ENCODE measurements around the gene APBA3.

APBA3 gene

DNA sequence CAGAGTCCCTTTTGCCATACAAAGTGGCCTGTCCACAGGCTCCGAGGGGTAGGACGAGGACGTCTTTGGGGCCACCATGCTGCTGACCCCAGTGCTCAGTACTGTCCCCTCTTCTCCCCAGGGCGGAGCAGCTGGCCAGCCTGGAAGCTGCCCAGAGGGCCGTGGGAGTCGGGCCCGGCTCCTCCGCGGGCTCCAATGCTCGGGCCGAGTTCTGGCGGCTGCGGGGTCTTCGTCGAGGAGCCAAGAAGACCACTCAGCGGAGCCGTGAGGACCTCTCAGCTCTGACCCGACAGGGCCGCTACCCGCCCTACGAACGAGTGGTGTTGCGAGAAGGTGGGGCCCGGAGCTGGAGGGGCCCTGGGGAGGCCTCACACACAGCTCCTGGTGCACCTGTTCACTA is 21.1 kb downstream of the APBA3 start:
- in situ Hi-C loops (cut with HindIII; ENCODE audit: low pct_ligation_motif_present, low sequenced_read_pairs) = no loop called here
- Histone ChIP-seq H3K27me3 (replicated peaks) (no peaks in the 10 kb centered on the region), H3K4me3 (ENCODE audit: low read depth, low read length) (no peak overlapping the region), H3K36me3 (replicated peaks) (no peaks in the 10 kb centered on the region), H3K27ac (no peak overlapping the region)
- DNase-seq = no peak
- TF ChIP-seq, protein P1, sequence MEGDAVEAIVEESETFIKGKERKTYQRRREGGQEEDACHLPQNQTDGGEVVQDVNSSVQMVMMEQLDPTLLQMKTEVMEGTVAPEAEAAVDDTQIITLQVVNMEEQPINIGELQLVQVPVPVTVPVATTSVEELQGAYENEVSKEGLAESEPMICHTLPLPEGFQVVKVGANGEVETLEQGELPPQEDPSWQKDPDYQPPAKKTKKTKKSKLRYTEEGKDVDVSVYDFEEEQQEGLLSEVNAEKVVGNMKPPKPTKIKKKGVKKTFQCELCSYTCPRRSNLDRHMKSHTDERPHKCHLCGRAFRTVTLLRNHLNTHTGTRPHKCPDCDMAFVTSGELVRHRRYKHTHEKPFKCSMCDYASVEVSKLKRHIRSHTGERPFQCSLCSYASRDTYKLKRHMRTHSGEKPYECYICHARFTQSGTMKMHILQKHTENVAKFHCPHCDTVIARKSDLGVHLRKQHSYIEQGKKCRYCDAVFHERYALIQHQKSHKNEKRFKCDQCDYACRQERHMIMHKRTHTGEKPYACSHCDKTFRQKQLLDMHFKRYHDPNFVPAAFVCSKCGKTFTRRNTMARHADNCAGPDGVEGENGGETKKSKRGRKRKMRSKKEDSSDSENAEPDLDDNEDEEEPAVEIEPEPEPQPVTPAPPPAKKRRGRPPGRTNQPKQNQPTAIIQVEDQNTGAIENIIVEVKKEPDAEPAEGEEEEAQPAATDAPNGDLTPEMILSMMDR (IDR thresholded peaks at IDR 0.05; ENCODE audit: low read depth, low read length, missing control alignments) = no peak

DNA sequence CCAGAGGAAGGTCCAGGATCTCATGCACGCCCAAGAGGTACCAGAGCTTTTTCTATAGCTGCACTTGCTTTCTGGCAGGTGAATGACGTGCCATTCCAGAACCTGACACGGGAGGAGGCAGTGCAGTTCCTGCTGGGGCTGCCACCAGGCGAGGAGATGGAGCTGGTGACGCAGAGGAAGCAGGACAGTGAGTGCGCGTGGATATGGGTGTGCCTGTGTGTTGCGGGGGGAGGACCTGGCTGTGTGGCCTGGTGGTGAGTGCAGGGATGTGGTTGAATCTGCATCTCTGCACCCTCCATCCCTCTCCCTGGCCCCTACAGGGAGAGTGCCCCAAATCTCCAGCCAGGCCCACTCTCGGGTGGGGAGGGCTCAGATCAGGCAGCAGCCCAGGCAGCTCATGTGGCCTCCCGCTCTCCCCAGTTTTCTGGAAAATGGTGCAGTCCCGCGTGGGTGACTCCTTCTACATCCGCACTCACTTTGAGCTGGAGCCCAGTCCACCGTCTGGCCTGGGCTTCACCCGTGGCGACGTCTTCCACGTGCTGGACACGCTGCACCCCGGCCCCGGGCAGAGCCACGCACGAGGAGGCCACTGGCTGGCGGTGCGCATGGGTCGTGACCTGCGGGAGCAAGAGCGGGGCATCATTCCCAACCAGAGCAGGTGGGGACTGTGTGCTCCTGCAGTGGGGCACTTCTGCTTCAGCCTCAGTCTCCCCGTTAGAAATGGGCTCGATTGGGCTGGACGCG is 22.8 kb downstream of the APBA3 start:
- in situ Hi-C loops (cut with HindIII; ENCODE audit: low pct_ligation_motif_present, low sequenced_read_pairs) = no loop called here
- Histone ChIP-seq H3K4me3 (ENCODE audit: low read depth, low read length) (no peak overlapping the region), H3K27me3 (replicated peaks) (no peaks in the 10 kb centered on the region), H3K36me3 (replicated peaks) (no peaks in the 10 kb centered on the region), H3K27ac (no peak overlapping the region)
- TF ChIP-seq, protein P1 (IDR thresholded peaks at IDR 0.05; ENCODE audit: low read depth, low read length, missing control alignments) = no peak
- no peak for DNase-seq

DNA sequence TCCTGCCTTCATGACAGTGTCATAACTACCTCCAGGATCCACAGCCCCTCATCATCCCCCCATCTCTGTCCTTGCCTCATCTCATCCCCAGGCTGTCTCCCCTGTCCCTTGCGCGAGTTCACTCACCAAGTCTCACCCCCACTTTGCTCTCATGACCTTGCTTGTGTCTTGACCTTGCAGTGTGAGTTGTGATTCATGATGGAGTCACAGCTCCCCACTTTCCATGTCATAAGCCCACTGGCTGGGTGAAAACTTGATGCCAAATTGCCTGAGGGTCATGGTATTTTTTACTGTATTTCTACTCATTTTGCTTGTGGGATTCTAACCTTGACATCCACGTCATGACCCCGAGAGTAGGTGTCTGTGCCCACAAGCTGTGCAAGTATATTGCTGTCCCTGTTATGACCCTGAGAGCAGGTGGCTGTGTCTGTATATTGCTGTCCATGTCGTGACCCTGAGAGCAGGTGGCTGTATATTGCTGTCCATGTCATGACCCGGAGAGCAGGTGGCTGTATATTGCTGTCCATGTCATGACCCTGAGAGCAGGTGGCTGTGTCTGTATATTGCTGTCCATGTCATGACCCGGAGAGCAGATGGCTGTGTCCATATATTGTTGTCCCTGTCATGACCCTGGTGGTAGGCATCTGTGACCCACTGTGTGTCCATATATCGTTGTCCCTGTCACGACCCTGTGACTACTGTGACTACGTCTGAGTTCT is 23.8 kb downstream of the APBA3 start:
- DNase-seq = no peak
- in situ Hi-C loops (cut with HindIII; ENCODE audit: low pct_ligation_motif_present, low sequenced_read_pairs) = no loop called here
- H3K27ac ChIP-seq = no peak overlapping the region
- H3K27me3 ChIP-seq (replicated peaks) = no peaks in the 10 kb centered on the region
- H3K36me3 ChIP-seq (replicated peaks) = no peaks in the 10 kb centered on the region
- no peak overlapping the region for H3K4me3 ChIP-seq (ENCODE audit: low read depth, low read length)
- TF ChIP-seq, protein P1 (IDR thresholded peaks at IDR 0.05; ENCODE audit: low read depth, low read length, missing control alignments) = no peak

DNA sequence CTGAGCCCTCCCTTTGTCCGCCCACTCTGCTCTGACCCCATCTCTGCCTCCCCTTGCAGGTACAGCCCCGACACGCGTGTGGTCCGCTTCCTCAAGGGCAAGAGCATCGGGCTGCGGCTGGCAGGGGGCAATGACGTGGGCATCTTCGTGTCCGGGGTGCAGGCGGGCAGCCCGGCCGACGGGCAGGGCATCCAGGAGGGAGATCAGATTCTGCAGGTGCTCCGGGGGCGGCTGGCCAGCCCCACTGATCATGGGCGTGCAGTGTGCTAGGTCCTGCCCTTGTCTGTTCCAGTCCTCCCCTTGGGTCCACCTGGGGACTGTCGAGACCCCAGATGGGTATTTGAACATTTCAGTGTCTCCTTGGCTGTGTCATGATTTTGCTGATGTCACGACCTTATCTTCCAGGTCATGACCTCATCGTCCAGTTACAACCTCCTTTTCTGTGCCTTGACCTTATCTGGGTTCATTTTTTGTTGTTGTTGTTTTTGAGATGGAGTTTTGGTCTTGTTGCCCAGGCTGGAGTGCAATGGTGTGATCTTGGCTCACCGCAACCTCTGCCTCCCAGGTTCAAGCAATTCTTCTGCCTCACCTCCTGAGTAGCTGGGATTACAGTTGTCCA is 25.3 kb downstream of the APBA3 start:
- TF ChIP-seq, protein P1 (IDR thresholded peaks at IDR 0.05; ENCODE audit: low read depth, low read length, missing control alignments) = no peak
- in situ Hi-C loops (cut with HindIII; ENCODE audit: low pct_ligation_motif_present, low sequenced_read_pairs) = no loop called here
- Histone ChIP-seq H3K27ac (no peak overlapping the region), H3K4me3 (ENCODE audit: low read depth, low read length) (no peak overlapping the region), H3K27me3 (replicated peaks) (no peaks in the 10 kb centered on the region), H3K36me3 (replicated peaks) (no peaks in the 10 kb centered on the region)
- DNase-seq = no peak

DNA sequence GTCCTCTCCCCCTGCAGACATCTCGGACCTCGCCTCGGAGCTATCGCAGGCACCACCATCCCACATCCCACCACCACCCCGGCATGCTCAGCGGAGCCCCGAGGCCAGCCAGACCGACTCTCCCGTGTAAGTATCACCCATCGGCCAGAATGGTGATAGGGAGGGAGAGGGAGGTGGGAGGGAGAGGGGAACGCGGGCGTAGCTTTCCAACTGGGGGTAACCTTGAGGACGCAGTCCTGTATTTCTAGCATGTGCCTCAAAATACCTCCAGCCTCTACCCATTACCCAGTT is 27.2 kb downstream of the APBA3 start:
- H3K27me3 ChIP-seq (replicated peaks) = no peaks in the 10 kb centered on the region
- in situ Hi-C loops (cut with HindIII; ENCODE audit: low pct_ligation_motif_present, low sequenced_read_pairs) = no loop called here
- no peak for DNase-seq
- no peak overlapping the region for H3K4me3 ChIP-seq (ENCODE audit: low read depth, low read length)
- no peak overlapping the region for H3K27ac ChIP-seq
- TF ChIP-seq, protein P1 (IDR thresholded peaks at IDR 0.05; ENCODE audit: low read depth, low read length, missing control alignments) = no peak
- no peaks in the 10 kb centered on the region for H3K36me3 ChIP-seq (replicated peaks)

All from brain microvascular endothelial cell (primary cell).